CD4-positive, alpha-beta memory T cell (primary cell): ENCODE measurements around the gene LRRC8D. TPM values are rescaled to one million over a fixed set of nuclear protein-coding genes. Genes with fewer than 3 reads are reported as not detected.

Source experiments
- CTCF ChIA-PET: fragments of 350-600 bp; sonication (Branson Sonifier 250); formaldehyde crosslinking; loops from one replicate; lab custom pipeline; 2021; ENCODE audit warnings: inconsistent platforms; ENCODE audit not compliant: partially characterized antibody; lab: Charles Lee
- POLR2A ChIA-PET: fragments of 350-600 bp; sonication (Branson Sonifier 250); formaldehyde crosslinking; loops from one replicate; lab custom pipeline; 2021; ENCODE audit not compliant: partially characterized antibody; lab: Charles Lee
- DNase-seq, 5 donors: peaks; one replicate each; pipeline versions ENCODE4 v3.0.0 to v3.0.0-alpha.2; 2020 to 2022; ENCODE audit warnings: mixed read lengths in 1 of 5
- H3K27ac ChIP-seq: one replicate; pipeline ENCODE4 v1.7.0; 2013; ENCODE audit warnings: low read depth, low read length
- H3K27me3 ChIP-seq: 2 replicates; pipeline ENCODE4 v1.7.0; 2013; ENCODE audit warnings: mild to moderate bottlenecking, low read length, moderate library complexity; ENCODE audit not compliant: insufficient read depth
- H3K36me3 ChIP-seq: 2 replicates; pipeline ENCODE4 v1.7.0; 2013; ENCODE audit warnings: mild to moderate bottlenecking, low read length, moderate library complexity; ENCODE audit not compliant: insufficient read depth
- H3K4me1 ChIP-seq: 2 replicates; pipeline ENCODE4 v1.7.0; 2013; ENCODE audit warnings: mild to moderate bottlenecking, low read length, moderate library complexity; ENCODE audit not compliant: insufficient read depth
- H3K4me3 ChIP-seq, 2 donors: one replicate each; pipeline ENCODE4 v1.7.0; 2013; ENCODE audit warnings: low read length in 2 of 2, mild to moderate bottlenecking in 1 of 2
- H3K9me3 ChIP-seq, 2 donors: one replicate each; pipeline ENCODE4 v1.7.0; 2013; ENCODE audit warnings: low read length in 2 of 2, control low read depth in 1 of 2; ENCODE audit not compliant: control insufficient read depth in 1 of 2
- H3K27ac Mint-ChIP-seq, 7 donors: one replicate each; pipeline ENCODE4 v1.8.0; 2020 to 2021; ENCODE audit warnings: mixed read lengths in 7 of 7, mild to moderate bottlenecking in 6 of 7, inconsistent platforms in 3 of 7, moderate library complexity in 3 of 7
- H3K27me3 Mint-ChIP-seq, 2 donors: one replicate each; pipeline ENCODE4 v1.8.0; 2020 to 2021; ENCODE audit warnings: mixed read lengths in 2 of 2
- H3K36me3 Mint-ChIP-seq, 2 donors: one replicate each; pipeline ENCODE4 v1.8.0; 2020 to 2021; ENCODE audit warnings: mixed read lengths in 2 of 2, inconsistent platforms in 1 of 2, mild to moderate bottlenecking in 1 of 2
- H3K4me1 Mint-ChIP-seq, 4 donors: one replicate each; pipeline ENCODE4 v1.8.0; 2020 to 2021; ENCODE audit warnings: mixed read lengths in 4 of 4, mild to moderate bottlenecking in 1 of 4
- H3K4me3 Mint-ChIP-seq, 8 donors: one replicate each; pipeline ENCODE4 v1.8.0; 2020 to 2021; ENCODE audit warnings: mixed read lengths in 8 of 8, mild to moderate bottlenecking in 7 of 8, moderate library complexity in 6 of 8, inconsistent platforms in 3 of 8
- H3K9me3 Mint-ChIP-seq, 8 donors: one replicate each; pipeline ENCODE4 v1.8.0; 2020 to 2021; ENCODE audit warnings: mixed read lengths in 8 of 8, mild to moderate bottlenecking in 5 of 8, inconsistent platforms in 3 of 8, moderate library complexity in 1 of 8
- intact Hi-C: fragments of 100-400 bp; cut with micrococcal nuclease; formaldehyde crosslinking; loops from one replicate; pipeline ENCODE4 v1.15.1; 2023
- polyA plus RNA-seq, 2 donors: library from polyadenylated mRNA; unstranded; fragments of 300-500 nt; fragmentation: Illumina TruSeq; gene quantifications; one replicate each; pipeline ENCODE4 v1.2.3, GENCODE V29; 2021
- total RNA-seq, 2 experiments: library from RNA; stranded (reverse); gene quantifications; one replicate each; pipeline ENCODE4 v1.2.3, GENCODE V29; 2021

LRRC8D gene
- total and polyA plus RNA-seq, 4 experiments from 2014 or later, result 56.8 to 72.7 (median 66.6) TPM

GRCh38 chr1:89942014-89942413 lies 121.2 kb downstream of the LRRC8D start:
- intact Hi-C loops, result no loop called here
- ChIA-PET CTCF (no interaction called here), POLR2A (no interaction called here)
- no peak overlapping the region for H3K4me3 Mint-ChIP-seq
- H3K9me3 Mint-ChIP-seq, result no peaks in the 10 kb centered on the region
- Histone ChIP-seq H3K36me3 (no peaks in the 10 kb centered on the region), H3K4me3 (no peak overlapping the region), H3K4me1 (no peaks in the 10 kb centered on the region), H3K27ac (no peak overlapping the region), H3K9me3 (no peaks in the 10 kb centered on the region), H3K27me3 (no peaks in the 10 kb centered on the region)
- no peaks in the 10 kb centered on the region for H3K27me3 Mint-ChIP-seq
- no peaks in the 10 kb centered on the region for H3K4me1 Mint-ChIP-seq
- peak overlapping the region in 1 of 7 donors; percentile 31 for H3K27ac Mint-ChIP-seq
- no peak for DNase-seq
- H3K36me3 Mint-ChIP-seq, result peaks cover 3 to 4% of the 10 kb centered on the region in 2 donors

- H3K9me3 Mint-ChIP-seq, result no peaks in the 10 kb centered on the region
- Histone ChIP-seq H3K9me3 (no peaks in the 10 kb centered on the region), H3K4me3 (no peak overlapping the region), H3K36me3 (no peaks in the 10 kb centered on the region), H3K4me1 (no peaks in the 10 kb centered on the region), H3K27me3 (no peaks in the 10 kb centered on the region), H3K27ac (no peak overlapping the region)
- no peaks in the 10 kb centered on the region for H3K4me1 Mint-ChIP-seq
- ChIA-PET CTCF (interaction anchor here (1.1 kb wide), 1 partner anchor 8 kb away, joined by 5 read pairs; no protein-coding TSS in a partner anchor), POLR2A (interaction anchor here (1.1 kb wide), 1 partner anchor 9 kb away, joined by 3 read pairs; no protein-coding TSS in a partner anchor)
- no peak overlapping the region for H3K4me3 Mint-ChIP-seq
- peaks cover 3 to 6% of the 10 kb centered on the region in 2 donors for H3K36me3 Mint-ChIP-seq
- H3K27ac Mint-ChIP-seq, result peak overlapping the region in 2 of 7 donors; percentile 10 to 14
- no peaks in the 10 kb centered on the region for H3K27me3 Mint-ChIP-seq
- intact Hi-C loops, result no loop called here
- no peak for DNase-seq
Observed at GRCh38 chr1:89942825-89943658, 122.2 kb downstream of the LRRC8D start.

GRCh38 chr1:89943846-89944781 lies 123.3 kb downstream of the LRRC8D start:
- CTCF ChIA-PET, result interaction anchor here (1.1 kb wide), 1 partner anchor 9 kb away, joined by 5 read pairs; no protein-coding TSS in a partner anchor
- Histone ChIP-seq H3K4me1 (no peaks in the 10 kb centered on the region), H3K36me3 (no peaks in the 10 kb centered on the region), H3K27ac (no peak overlapping the region), H3K4me3 (no peak overlapping the region), H3K27me3 (no peaks in the 10 kb centered on the region), H3K9me3 (no peaks in the 10 kb centered on the region)
- no peak for DNase-seq
- Mint-ChIP-seq H3K4me3 (no peak overlapping the region), H3K27ac (no peak overlapping the region), H3K4me1 (no peaks in the 10 kb centered on the region), H3K36me3 (peaks cover 2 to 3% of the 10 kb centered on the region in 2 donors), H3K9me3 (no peaks in the 10 kb centered on the region), H3K27me3 (no peaks in the 10 kb centered on the region)
- POLR2A ChIA-PET, result interaction anchor here (1.1 kb wide), 1 partner anchor 8 kb away, joined by 3 read pairs; no protein-coding TSS in a partner anchor
- intact Hi-C loops, result no loop called here

- ChIA-PET POLR2A (no interaction called here), CTCF (interaction anchor here (1.4 kb wide), 1 partner anchor 77 kb away, joined by 3 read pairs; no protein-coding TSS in a partner anchor)
- no peaks in the 10 kb centered on the region for H3K27me3 Mint-ChIP-seq
- H3K27ac Mint-ChIP-seq, result peak overlapping the region in 1 of 7 donors; percentile 17
- H3K36me3 Mint-ChIP-seq, result peaks cover 0 to 3% of the 10 kb centered on the region in 2 donors
- intact Hi-C loops, result no loop called here
- Histone ChIP-seq H3K36me3 (no peaks in the 10 kb centered on the region), H3K27me3 (no peaks in the 10 kb centered on the region), H3K9me3 (no peaks in the 10 kb centered on the region), H3K27ac (no peak overlapping the region), H3K4me3 (no peak overlapping the region), H3K4me1 (no peaks in the 10 kb centered on the region)
- H3K9me3 Mint-ChIP-seq, result no peaks in the 10 kb centered on the region
- H3K4me1 Mint-ChIP-seq, result no peaks in the 10 kb centered on the region
- H3K4me3 Mint-ChIP-seq, result no peak overlapping the region
- no peak for DNase-seq
Observed at GRCh38 chr1:89945852-89946476, 125.1 kb downstream of the LRRC8D start.

- H3K4me1 Mint-ChIP-seq, result no peaks in the 10 kb centered on the region
Observed at GRCh38 chr1:89946532-89946931, 125.7 kb downstream of the LRRC8D start.

GRCh38 chr1:89948722-89949345 lies 128.0 kb downstream of the LRRC8D start:
- H3K9me3 ChIP-seq, result no peaks in the 10 kb centered on the region
- Mint-ChIP-seq H3K36me3 (peaks cover 0 to 3% of the 10 kb centered on the region in 2 donors), H3K27ac (no peak overlapping the region), H3K4me3 (no peak overlapping the region), H3K4me1 (peaks cover 4 to 6% (median 6%) of the 10 kb centered on the region in 4 donors), H3K9me3 (no peaks in the 10 kb centered on the region), H3K27me3 (no peaks in the 10 kb centered on the region)
- CTCF ChIA-PET, result interaction anchor here (0.6 kb wide), 1 partner anchor 30 kb away, joined by 3 read pairs; no protein-coding TSS in a partner anchor
- H3K27ac ChIP-seq, result no peak overlapping the region
- intact Hi-C loops, result no loop called here
- peaks cover 5% of the 10 kb centered on the region for H3K4me1 ChIP-seq
- H3K4me3 ChIP-seq, result no peak overlapping the region
- H3K36me3 ChIP-seq, result no peaks in the 10 kb centered on the region
- H3K27me3 ChIP-seq, result no peaks in the 10 kb centered on the region
- POLR2A ChIA-PET, result interaction anchor here (0.6 to 1.6 kb wide), 2 partner anchors 105 to 1288 kb away, joined by 3 read pairs; no protein-coding TSS in a partner anchor
- no peak for DNase-seq

More at GRCh38 chr1:89946532-89946931, 125.7 kb downstream of the LRRC8D start:
- H3K4me1 ChIP-seq, result no peaks in the 10 kb centered on the region
- no peak for DNase-seq
- no peak overlapping the region for H3K27ac ChIP-seq
- no peak overlapping the region for H3K4me3 ChIP-seq
- intact Hi-C loops, result no loop called here
- no peaks in the 10 kb centered on the region for H3K27me3 ChIP-seq
- peaks cover 0 to 3% of the 10 kb centered on the region in 2 donors for H3K36me3 Mint-ChIP-seq
- H3K27me3 Mint-ChIP-seq, result no peaks in the 10 kb centered on the region
- no peaks in the 10 kb centered on the region for H3K9me3 ChIP-seq
- POLR2A ChIA-PET, result no interaction called here
- no peaks in the 10 kb centered on the region for H3K9me3 Mint-ChIP-seq
- CTCF ChIA-PET, result interaction anchor here (0.6 to 1.4 kb wide), 2 partner anchors 40 to 76 kb away, joined by 3 to 4 read pairs; no protein-coding TSS in a partner anchor
- no peaks in the 10 kb centered on the region for H3K36me3 ChIP-seq
- peak overlapping the region in 1 of 7 donors; percentile 17 for H3K27ac Mint-ChIP-seq
- no peak overlapping the region for H3K4me3 Mint-ChIP-seq
